HepG2 (cell line): ENCODE measurements around the gene RAB6A. TPM values are rescaled to one million over a fixed set of nuclear protein-coding genes. Genes with fewer than 3 reads are reported as not detected.

ENCODE experiments used
- ATAC-seq: fragments of 200-7000 bp; cut with Tn5 transposase; 3 replicates; pipeline ENCODE4 v1.9.1; 2020; ENCODE audit warnings: mild to moderate bottlenecking, moderate library complexity
- BruUV-seq: library from RNA; stranded (reverse); fragments of 400-500 nt; replicated peaks from 2 replicates; lab custom pipeline; 2021; lab: Mats Ljungman, UMichigan
- CTCF ChIA-PET: fragments of 300-600 bp; formaldehyde crosslinking; extraction: SDS; loops from one replicate; lab custom pipeline; 2021; ENCODE audit warnings: low total read pairs, inconsistent platforms, low intra/inter-chr PET ratio; lab: Yijun Ruan, JAX
- POLR2A ChIA-PET: fragments of 350-600 bp; sonication (Branson Sonifier 250); formaldehyde crosslinking; loops from one replicate; lab custom pipeline; 2020; ENCODE audit warnings: antibody characterized with exemption, inconsistent platforms; lab: Yijun Ruan, JAX
- DNase-seq: peaks from one replicate; pipeline ENCODE4 v3.0.0-alpha.2; 2015; ENCODE audit warnings: low spot score
- FAIRE-seq: peaks from 3 replicates; lab custom pipeline; 2011; peaks lifted over from hg19 to GRCh38; lab: Jason Lieb, UNC
- H2AFZ ChIP-seq: one replicate; pipeline ENCODE4 v1.6.1; 2011; ENCODE audit warnings: low read length, inconsistent platforms
- H3K27ac ChIP-seq: fragments of 300-600 bp; 3 replicates; pipeline ENCODE4 v1.8.0; 2011; ENCODE audit warnings: mixed run types, mild to moderate bottlenecking, mixed read lengths, low read length, inconsistent platforms; ENCODE audit not compliant: insufficient read depth; ENCODE audit errors: extremely low read length
- H3K27me3 ChIP-seq, 2 experiments: fragments of 200-600 bp in 1 of 2; 2 replicates in 1 of 2; 3 replicates in 1 of 2; pipeline versions ENCODE4 v1.6.0 to v1.8.0; 2011; ENCODE audit warnings: low read length in 2 of 2, mild to moderate bottlenecking in 2 of 2, moderate library complexity in 2 of 2, inconsistent platforms in 1 of 2; ENCODE audit not compliant: insufficient read depth in 2 of 2, control insufficient read depth in 1 of 2
- H3K36me3 ChIP-seq, 2 experiments: fragments of 200-600 bp in 1 of 2; replicated peaks in 1 of 2; 2 replicates in 1 of 2; 3 replicates in 1 of 2; pipeline versions ENCODE4 v1.5.1 to v1.8.0; 2011; ENCODE audit warnings: low read length in 2 of 2, inconsistent platforms in 1 of 2; ENCODE audit not compliant: insufficient read depth in 2 of 2, control insufficient read depth in 1 of 2
- H3K4me1 ChIP-seq: 2 replicates; pipeline ENCODE4 v1.5.1; 2012; ENCODE audit warnings: low read length, inconsistent platforms; ENCODE audit not compliant: insufficient read depth
- H3K4me2 ChIP-seq: 2 replicates; pipeline ENCODE4 v1.6.0; 2011; ENCODE audit warnings: low read depth, low read length, inconsistent platforms
- H3K4me3 ChIP-seq, 3 experiments: fragments of 200-600 bp in 1 of 3; sonication (generic), shearing (Covaris generic) in 1 of 3; replicated peaks in 1 of 3; 2 replicates each; pipeline ENCODE4 v1.5.1; 2011 to 2016; ENCODE audit warnings: low read length in 3 of 3, inconsistent platforms in 2 of 3, low read depth in 2 of 3, mild to moderate bottlenecking in 2 of 3, control low read depth in 1 of 3, mixed read lengths in 1 of 3; ENCODE audit not compliant: insufficient read depth in 1 of 3
- H3K79me2 ChIP-seq: one replicate; pipeline ENCODE4 v1.6.1; 2011; ENCODE audit warnings: low read length, inconsistent platforms; ENCODE audit not compliant: insufficient read depth
- H3K9ac ChIP-seq: 2 replicates; pipeline ENCODE4 v1.6.0; 2011; ENCODE audit warnings: mild to moderate bottlenecking, low read depth, low read length, inconsistent platforms; ENCODE audit not compliant: insufficient read depth
- H3K9me3 ChIP-seq: 2 replicates; pipeline ENCODE4 v1.5.1; 2012; ENCODE audit warnings: mild to moderate bottlenecking, low read length
- H4K20me1 ChIP-seq: 2 replicates; pipeline ENCODE4 v1.6.0; 2011; ENCODE audit warnings: inconsistent platforms, mild to moderate bottlenecking, low read length, moderate library complexity; ENCODE audit not compliant: insufficient read depth
- AGO1 ChIP-seq: fragments of 200-400 bp; formaldehyde crosslinking; IDR thresholded peaks from 2 replicates; pipeline ENCODE4 v1.6.1; 2017; ENCODE audit warnings: mild to moderate bottlenecking, low read depth, low read length, moderate library complexity; ENCODE audit not compliant: poor library complexity, severe bottlenecking
- AGO2 ChIP-seq: fragments of 200-400 bp; formaldehyde crosslinking; optimal IDR thresholded peaks from 2 replicates; pipeline ENCODE3; 2017; ENCODE audit warnings: mild to moderate bottlenecking, low read depth, low read length, moderate library complexity
- CREBL2 ChIP-seq: sonication (generic); formaldehyde crosslinking; IDR thresholded peaks from 2 replicates; pipeline ENCODE4 v1.8.1; 2023; ENCODE audit warnings: missing genetic modification reagents, mild to moderate bottlenecking, borderline replicate concordance
- FIP1L1 ChIP-seq: fragments of 200-400 bp; formaldehyde crosslinking; IDR thresholded peaks from 2 replicates; pipeline ENCODE4 v1.6.1; 2018; ENCODE audit warnings: low read depth, mild to moderate bottlenecking, low read length, moderate library complexity, borderline replicate concordance; ENCODE audit not compliant: insufficient read depth
- HNRNPL ChIP-seq: fragments of 200-400 bp; formaldehyde crosslinking; IDR thresholded peaks from 2 replicates; pipeline ENCODE4 v1.6.1; 2017; ENCODE audit warnings: mild to moderate bottlenecking, low read depth, low read length
- IRX3 ChIP-seq: sonication (generic); formaldehyde crosslinking; IDR thresholded peaks from 2 replicates; pipeline ENCODE4 v1.8.1; 2023; ENCODE audit warnings: mild to moderate bottlenecking, low read depth, missing genetic modification reagents, borderline replicate concordance
- NKX3-1 ChIP-seq: sonication (generic); formaldehyde crosslinking; IDR thresholded peaks from 2 replicates; pipeline ENCODE4 v1.5.0; 2020; ENCODE audit warnings: missing genetic modification reagents
- NR2C2 ChIP-seq: sonication (generic); formaldehyde crosslinking; IDR thresholded peaks from 2 replicates; pipeline ENCODE4 v1.4.0; 2020; ENCODE audit warnings: missing genetic modification reagents, mild to moderate bottlenecking, moderate library complexity, borderline replicate concordance
- SATB2 ChIP-seq: sonication (generic); formaldehyde crosslinking; IDR thresholded peaks from 2 replicates; pipeline ENCODE4 v1.5.0; 2020; ENCODE audit warnings: missing genetic modification reagents
- STAT5B ChIP-seq: sonication (generic); formaldehyde crosslinking; IDR thresholded peaks from 2 replicates; pipeline ENCODE4 v1.4.0; 2020; ENCODE audit warnings: missing genetic modification reagents
- ZBTB44 ChIP-seq: sonication (generic); formaldehyde crosslinking; IDR thresholded peaks from 2 replicates; pipeline ENCODE4 v1.4.0; 2020; ENCODE audit warnings: missing genetic modification reagents
- ZFAT ChIP-seq: sonication (generic); formaldehyde crosslinking; conservative IDR thresholded peaks from 2 replicates; pipeline ENCODE4 v1.8.1; 2023; ENCODE audit warnings: missing genetic modification reagents, inconsistent platforms
- ZNF383 ChIP-seq: sonication (generic); formaldehyde crosslinking; IDR thresholded peaks from 2 replicates; pipeline ENCODE4 v1.4.0; 2020; ENCODE audit warnings: missing genetic modification reagents, mild to moderate bottlenecking, borderline replicate concordance
- ZNF574 ChIP-seq: sonication (generic); formaldehyde crosslinking; IDR thresholded peaks from 2 replicates; pipeline ENCODE4 v1.4.0; 2020; ENCODE audit warnings: missing genetic modification reagents
- ZNF703 ChIP-seq: sonication (generic); formaldehyde crosslinking; IDR thresholded peaks from 2 replicates; pipeline ENCODE4 v1.5.1; 2020; ENCODE audit warnings: missing genetic modification reagents, mild to moderate bottlenecking, moderate library complexity, borderline replicate concordance
- WGBS: methylation state at CpG from one replicate; pipeline ENCODE4 v1.1.6; 2017; ENCODE audit warnings: low lambda C conversion rate; 5-methylcytosine and 5-hydroxymethylcytosine counted together
- in situ Hi-C: cut with HindIII; loops from 2 replicates; pipeline ENCODE4 v1.10.0; 2017; ENCODE audit warnings: low pct_unique_long_range_greater_than_20kb; ENCODE audit not compliant: extremely low pct_ligation_motif_present
- intact Hi-C: fragments of 100-400 bp; cut with micrococcal nuclease; formaldehyde crosslinking; loops from one replicate; pipeline ENCODE4 v1.10.0; 2022; ENCODE audit not compliant: unreplicated experiment
- polyA plus RNA-seq, 8 experiments: library from polyadenylated mRNA; depleted of rRNA in 3 of 8; stranded (reverse) in 7 of 8; unstranded in 1 of 8; fragments of >200 nt; fragmentation: Illumina TruSeq in 4 of 8; extraction: Trizol in 4 of 8; gene quantifications; 2 replicates each; pipeline versions ENCODE4 v1.2.1 to v1.2.3, GENCODE V29; 2011 to 2016; ENCODE audit warnings: low read depth in 4 of 8, missing spikeins in 1 of 8, mixed read lengths in 1 of 8; ENCODE audit not compliant: insufficient read depth in 1 of 8
- total RNA-seq, 5 experiments: library from RNA; depleted of rRNA; stranded (reverse); fragments of >200 nt; fragmentation: Illumina TruSeq; extraction: Trizol; gene quantifications; 2 replicates each; pipeline ENCODE4 v1.2.3, GENCODE V29; 2016; ENCODE audit warnings: low read depth in 1 of 5

RAB6A gene
- total and polyA plus RNA-seq, 2 of the 13 experiments (the other 11 are each of a cell fraction or from before 2014, with no cell fraction given) = 74.3 to 121 TPM

- no peak for TF ChIP-seq ZNF703 (CRISPR knock-in tag)
- no peak for TF ChIP-seq ZBTB44 (CRISPR knock-in tag)
- no peak for TF ChIP-seq NR2C2
- peak; percentile 22 for TF ChIP-seq AGO2
- no peak for TF ChIP-seq ZFAT (CRISPR knock-in tag)
- TF ChIP-seq NKX3-1 (CRISPR knock-in tag) = no peak
- H3K4me1 ChIP-seq = no peaks in the 10 kb centered on the region
- H3K4me2 ChIP-seq = no peak overlapping the region
- peak; percentile 48 for ATAC-seq
- H3K27me3 ChIP-seq = no peaks in the 10 kb centered on the region
- no TSS peak for BruUV-seq
- intact Hi-C loops = no loop called here
- no peaks in the 10 kb centered on the region for H3K9me3 ChIP-seq
- ChIA-PET CTCF (no interaction called here), POLR2A (no interaction called here)
- H2AFZ ChIP-seq = no peak overlapping the region
- no peak overlapping the region for H3K27ac ChIP-seq
- H3K36me3 ChIP-seq = 0 out of 5 replicates have a peak, but pooled peaks cover 0 to 2% of the 10 kb centered on the region in 2 experiments
- in situ Hi-C loops = no loop called here
- no peak for FAIRE-seq
- no peaks in the 10 kb centered on the region for H4K20me1 ChIP-seq
- no peak overlapping the region for H3K4me3 ChIP-seq
- no peak for DNase-seq
- 98% methylated on average over 5 of the region's 6 CpGs for WGBS
- H3K79me2 ChIP-seq = no peaks in the 10 kb centered on the region
- no peak overlapping the region for H3K9ac ChIP-seq
These were observed 89.2 kb downstream of the RAB6A start for GRCh38 chr11:73671701-73672100.

GRCh38 chr11:73670808-73671207 lies 90.1 kb downstream of the RAB6A start:
- POLR2A ChIA-PET = no interaction called here
- ATAC-seq = no peak
- 88% methylated on average over 3 of the region's 3 CpGs for WGBS
- TF ChIP-seq ZNF574 (CRISPR knock-in tag) = no peak
- no peak for TF ChIP-seq CREBL2 (CRISPR knock-in tag)
- no peak for TF ChIP-seq AGO1
- no peak for TF ChIP-seq ZNF383 (CRISPR knock-in tag)
- no peak for TF ChIP-seq FIP1L1
- no peak for TF ChIP-seq HNRNPL
- no peak for TF ChIP-seq STAT5B (CRISPR knock-in tag)
- no peak for TF ChIP-seq IRX3 (CRISPR knock-in tag)
- no peak for TF ChIP-seq SATB2 (CRISPR knock-in tag)

More at GRCh38 chr11:73670808-73671207, 90.1 kb downstream of the RAB6A start:
- H3K9ac ChIP-seq = no peak overlapping the region
- no peak overlapping the region for H3K4me3 ChIP-seq
- no peak overlapping the region for H3K27ac ChIP-seq
- no peaks in the 10 kb centered on the region for H3K4me1 ChIP-seq
- in situ Hi-C loops (no loop called here), intact Hi-C loops (no loop called here)
- 0 out of 5 replicates have a peak, but pooled peaks cover 0 to 2% of the 10 kb centered on the region in 2 experiments for H3K36me3 ChIP-seq
- H3K27me3 ChIP-seq = no peaks in the 10 kb centered on the region
- DNase-seq (no peak), FAIRE-seq (no peak)
- no peaks in the 10 kb centered on the region for H4K20me1 ChIP-seq
- no peak overlapping the region for H2AFZ ChIP-seq
- CTCF ChIA-PET = no interaction called here
- no peaks in the 10 kb centered on the region for H3K9me3 ChIP-seq
- no TSS peak for BruUV-seq
- no peak overlapping the region for H3K4me2 ChIP-seq
- H3K79me2 ChIP-seq = no peaks in the 10 kb centered on the region
